Gastrocnemius medialis (tissue), 4 donors: ENCODE results near the gene INTS13. TPM values are rescaled to one million over a fixed set of nuclear protein-coding genes. Genes with fewer than 3 reads are reported as not detected.

Experiments
- ATAC-seq, 2 donors: fragments of 150-250 bp; one replicate each; pipeline ENCODE4 v1.9.1; 2016
- DNase-seq, 2 donors: peaks; one replicate each; pipeline ENCODE4 v3.0.0-alpha.2; 2019
- H3K27ac ChIP-seq, 4 donors: fragments of 200-600 bp; sonication (generic); 1 replicate in 1 of 4; 2 replicates in 3 of 4; pipeline ENCODE4 v1.5.1; 2016 to 2018; ENCODE audit warnings: mild to moderate bottlenecking in 2 of 4, moderate library complexity in 1 of 4
- H3K27me3 ChIP-seq, 3 donors: fragments of 200-600 bp; sonication (generic) in 2 of 3; 1 replicate in 1 of 3; 2 replicates in 2 of 3; pipeline versions ENCODE4 v1.5.1 to v1.6.0; 2016 to 2019; ENCODE audit warnings: mild to moderate bottlenecking in 1 of 3, moderate library complexity in 1 of 3
- H3K36me3 ChIP-seq, 2 donors: fragments of 200-600 bp; sonication (generic) in 1 of 2; one replicate each; pipeline ENCODE4 v1.5.1; 2017 to 2018
- H3K4me1 ChIP-seq, 2 donors: fragments of 200-600 bp; sonication (generic) in 1 of 2; one replicate each; pipeline ENCODE4 v1.5.1; 2016 to 2017; ENCODE audit warnings: mild to moderate bottlenecking in 2 of 2
- H3K4me3 ChIP-seq, 4 donors: fragments of 200-600 bp; sonication (generic) in 3 of 4; 1 replicate in 1 of 4; 2 replicates in 3 of 4; pipeline ENCODE4 v1.5.1; 2016 to 2019; ENCODE audit warnings: mild to moderate bottlenecking in 2 of 4
- H3K9me3 ChIP-seq, 3 donors: fragments of 200-600 bp; sonication (generic) in 2 of 3; 1 replicate in 1 of 3; 2 replicates in 2 of 3; pipeline ENCODE4 v1.5.1; 2016 to 2019
- POLR2A ChIP-seq, 2 donors: fragments of 450-650 bp; IDR thresholded peaks; one replicate each; pipeline ENCODE4 v1.6.1; 2017; ENCODE audit warnings: antibody characterized with exemption in 2 of 2, mild to moderate bottlenecking in 2 of 2, moderate library complexity in 2 of 2
- in situ Hi-C, 4 donors: fragments of 200-750 bp; cut with MboI; loops; one replicate each; pipeline versions ENCODE4 v1.15.0 to v1.8.0; 2017; ENCODE audit warnings: low sequenced_read_pairs in 4 of 4
- intact Hi-C: fragments of 100-400 bp; cut with DNase I; formaldehyde crosslinking; loops from one replicate; pipeline ENCODE4 v1.15.1; 2023; ENCODE audit warnings: low total_unique reads
- total RNA-seq, 4 donors: library from RNA; depleted of rRNA; stranded (reverse); fragments of >200 nt; gene quantifications; one replicate each; pipeline versions ENCODE4 v1.1.0 to v1.2.3, GENCODE V29; 2016
- TF ChIP-seq, protein P1 (sequence below), 5 experiments: fragments of 450-650 bp in 3 of 5; fragments of 200-600 bp in 2 of 5; sonication (generic) in 2 of 5; IDR thresholded peaks in 4 of 5; conservative IDR thresholded peaks in 1 of 5; 1 replicate in 4 of 5; 2 replicates in 1 of 5; pipeline ENCODE4 v1.5.1; 2016 to 2019; ENCODE audit warnings: antibody characterized with exemption in 5 of 5, mild to moderate bottlenecking in 3 of 5, moderate library complexity in 3 of 5

Gene INTS13
- total RNA-seq, 4 donors from 2014 or later, result 21.3 to 39.9 (median 32.7) TPM

DNA sequence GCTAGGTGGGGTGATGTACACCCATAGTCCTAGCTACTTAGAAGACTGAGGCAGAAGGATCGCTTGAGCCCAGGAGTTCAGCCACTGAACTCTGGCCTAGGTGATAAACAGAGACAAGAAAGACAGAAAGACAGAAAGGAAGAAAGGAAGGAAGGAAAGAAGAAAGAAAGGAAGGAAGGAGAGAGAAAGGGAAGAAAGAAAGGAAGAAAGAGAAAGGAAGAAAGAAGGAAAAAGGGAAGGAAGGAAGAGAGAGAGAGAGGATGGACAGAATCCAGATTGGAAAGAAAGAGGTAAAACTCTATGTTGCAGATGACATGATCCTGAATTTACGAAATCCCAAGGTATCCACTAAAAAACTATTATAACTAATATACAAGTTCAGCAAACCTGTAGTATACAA is 8.2 kb downstream of the INTS13 start:
- peaks cover 0 to 3% of the 10 kb centered on the region in 2 donors for H3K4me1 ChIP-seq
- H3K27me3 ChIP-seq, result no peaks in the 10 kb centered on the region
- no peak overlapping the region for H3K27ac ChIP-seq
- H3K9me3 ChIP-seq, result no peaks in the 10 kb centered on the region
- TF ChIP-seq, protein P1, sequence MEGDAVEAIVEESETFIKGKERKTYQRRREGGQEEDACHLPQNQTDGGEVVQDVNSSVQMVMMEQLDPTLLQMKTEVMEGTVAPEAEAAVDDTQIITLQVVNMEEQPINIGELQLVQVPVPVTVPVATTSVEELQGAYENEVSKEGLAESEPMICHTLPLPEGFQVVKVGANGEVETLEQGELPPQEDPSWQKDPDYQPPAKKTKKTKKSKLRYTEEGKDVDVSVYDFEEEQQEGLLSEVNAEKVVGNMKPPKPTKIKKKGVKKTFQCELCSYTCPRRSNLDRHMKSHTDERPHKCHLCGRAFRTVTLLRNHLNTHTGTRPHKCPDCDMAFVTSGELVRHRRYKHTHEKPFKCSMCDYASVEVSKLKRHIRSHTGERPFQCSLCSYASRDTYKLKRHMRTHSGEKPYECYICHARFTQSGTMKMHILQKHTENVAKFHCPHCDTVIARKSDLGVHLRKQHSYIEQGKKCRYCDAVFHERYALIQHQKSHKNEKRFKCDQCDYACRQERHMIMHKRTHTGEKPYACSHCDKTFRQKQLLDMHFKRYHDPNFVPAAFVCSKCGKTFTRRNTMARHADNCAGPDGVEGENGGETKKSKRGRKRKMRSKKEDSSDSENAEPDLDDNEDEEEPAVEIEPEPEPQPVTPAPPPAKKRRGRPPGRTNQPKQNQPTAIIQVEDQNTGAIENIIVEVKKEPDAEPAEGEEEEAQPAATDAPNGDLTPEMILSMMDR (IDR thresholded peaks at IDR 0.05 in 4 of 5, conservative IDR thresholded peaks at IDR 0.05 in 1 of 5), result no peak
- no peak for TF ChIP-seq POLR2A (IDR thresholded peaks at IDR 0.05)
- H3K4me3 ChIP-seq, result no peak overlapping the region
- peaks cover 2 to 42% of the 10 kb centered on the region in 2 donors for H3K36me3 ChIP-seq
- in situ Hi-C loops (no loop called here), intact Hi-C loops (no loop called here)
- ATAC-seq, result no peak
- DNase-seq, result no peak

DNA sequence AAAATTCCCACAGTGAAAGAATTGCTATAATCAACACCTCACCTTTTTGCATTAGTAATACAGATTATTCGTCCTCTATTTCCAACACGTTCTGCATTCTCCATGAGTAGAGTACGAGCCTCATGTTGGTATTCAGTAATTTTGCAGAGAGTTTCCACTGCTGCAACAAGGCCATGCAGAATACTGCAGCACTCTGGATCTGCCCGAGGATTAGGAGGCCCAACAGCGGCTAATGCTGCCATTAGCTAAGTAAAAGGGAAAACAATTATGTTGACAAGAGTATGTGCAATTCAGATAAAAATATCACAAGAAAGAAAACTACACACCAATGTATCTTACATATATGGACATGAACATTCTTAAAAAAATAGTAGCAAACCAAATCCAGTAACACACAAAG is 9.1 kb downstream of the INTS13 start:
- TF ChIP-seq, protein P1 (IDR thresholded peaks at IDR 0.05 in 4 of 5, conservative IDR thresholded peaks at IDR 0.05 in 1 of 5), result no peak
- TF ChIP-seq POLR2A (IDR thresholded peaks at IDR 0.05), result no peak
- Histone ChIP-seq H3K4me1 (no peaks in the 10 kb centered on the region), H3K4me3 (no peak overlapping the region), H3K27me3 (no peaks in the 10 kb centered on the region), H3K9me3 (no peaks in the 10 kb centered on the region), H3K27ac (no peak overlapping the region), H3K36me3 (peaks cover 2 to 52% of the 10 kb centered on the region in 2 donors)
- ATAC-seq (no peak), DNase-seq (no peak)
- intact Hi-C loops (no loop called here), in situ Hi-C loops (no loop called here)

DNA sequence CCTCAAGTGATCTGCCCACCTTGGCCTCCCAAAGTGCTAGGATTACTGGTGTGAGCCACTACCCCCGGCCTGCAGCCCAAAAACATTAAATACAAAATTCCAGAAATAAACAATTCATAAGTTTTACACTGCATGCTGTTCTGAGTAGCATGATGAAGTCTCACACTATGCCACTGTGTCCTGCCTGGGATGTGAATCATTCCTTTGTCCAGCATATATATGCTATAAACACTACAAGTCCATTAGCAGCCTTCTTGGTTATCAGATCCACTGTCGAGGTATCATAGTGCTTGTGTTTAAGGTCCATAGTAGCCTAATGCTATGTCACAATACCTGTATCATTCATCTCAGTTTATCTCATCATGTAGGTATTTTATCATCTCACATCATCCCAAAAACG is 15.9 kb downstream of the INTS13 start:
- no peak for ATAC-seq
- H3K4me3 ChIP-seq, result no peak overlapping the region
- H3K9me3 ChIP-seq, result no peaks in the 10 kb centered on the region
- no peak for DNase-seq
- no peak overlapping the region for H3K27ac ChIP-seq
- no peaks in the 10 kb centered on the region for H3K27me3 ChIP-seq
- in situ Hi-C loops, result no loop called here
- intact Hi-C loops, result no loop called here
- H3K36me3 ChIP-seq, result peaks cover 7 to 74% of the 10 kb centered on the region in 2 donors
- TF ChIP-seq POLR2A (IDR thresholded peaks at IDR 0.05), result no peak
- TF ChIP-seq, protein P1 (IDR thresholded peaks at IDR 0.05 in 4 of 5, conservative IDR thresholded peaks at IDR 0.05 in 1 of 5), result no peak
- H3K4me1 ChIP-seq, result no peaks in the 10 kb centered on the region

DNA sequence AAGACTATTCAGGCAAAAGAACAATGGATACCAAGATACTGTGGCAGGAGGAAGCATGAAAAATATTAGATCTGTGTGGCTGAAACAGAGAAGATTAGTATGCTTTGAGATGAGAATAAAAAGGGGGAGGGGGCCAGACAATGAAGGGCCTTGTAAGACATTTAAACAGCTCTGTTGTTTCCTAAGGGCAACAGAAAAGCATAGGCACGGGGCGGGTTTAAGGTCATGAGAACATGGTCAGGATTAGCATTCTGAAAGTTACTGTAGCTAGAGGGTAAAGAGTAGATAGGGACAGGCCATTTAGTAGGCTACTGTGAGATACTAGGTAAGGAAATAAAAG is 18.6 kb downstream of the INTS13 start:
- in situ Hi-C loops, result no loop called here

More for the DNA sequence above, 18.6 kb downstream of the INTS13 start:
- H3K4me1 ChIP-seq, result no peaks in the 10 kb centered on the region
- ATAC-seq (no peak), DNase-seq (no peak)
- H3K9me3 ChIP-seq, result no peaks in the 10 kb centered on the region
- intact Hi-C loops, result no loop called here
- no peak overlapping the region for H3K4me3 ChIP-seq
- no peak for TF ChIP-seq POLR2A (IDR thresholded peaks at IDR 0.05)
- TF ChIP-seq, protein P1 (IDR thresholded peaks at IDR 0.05 in 4 of 5, conservative IDR thresholded peaks at IDR 0.05 in 1 of 5), result no peak
- no peak overlapping the region for H3K27ac ChIP-seq
- H3K36me3 ChIP-seq, result peaks cover 5 to 50% of the 10 kb centered on the region in 2 donors
- no peaks in the 10 kb centered on the region for H3K27me3 ChIP-seq
